Measurements from ENCODE around the gene ADAM33.

Gene ADAM33

GRCh38 chr20:3694864-3695263, 13.1 kb upstream of the ADAM33 start:
- DNase-seq (ENCODE audit: extremely low read depth, insufficient read length): no peak
- Histone ChIP-seq H3K36me3 (ENCODE audit: control insufficient read depth, insufficient read depth, low read length) (no peaks in the 10 kb centered on the region), H3K27me3 (replicated peaks; ENCODE audit: control insufficient read depth, insufficient read depth, low read length) (no peaks in the 10 kb centered on the region), H3K4me3 (replicated peaks; ENCODE audit: low read depth, low read length) (no peak overlapping the region)
- no peak for TF ChIP-seq CTCF (IDR thresholded peaks at IDR 0.05; ENCODE audit: insufficient read depth, low read length, poor library complexity, severe bottlenecking)

- Histone ChIP-seq H3K27me3 (replicated peaks; ENCODE audit: control insufficient read depth, insufficient read depth, low read length) (no peaks in the 10 kb centered on the region), H3K4me3 (replicated peaks; ENCODE audit: low read depth, low read length) (no peak overlapping the region), H3K36me3 (ENCODE audit: control insufficient read depth, insufficient read depth, low read length) (no peaks in the 10 kb centered on the region)
- no peak for TF ChIP-seq CTCF (IDR thresholded peaks at IDR 0.05; ENCODE audit: insufficient read depth, low read length, poor library complexity, severe bottlenecking)
- no peak for DNase-seq (ENCODE audit: extremely low read depth, insufficient read length)
Observed at GRCh38 chr20:3693376-3693775, 11.6 kb upstream of the ADAM33 start.

GRCh38 chr20:3692706-3693294, 11.0 kb upstream of the ADAM33 start:
- H3K36me3 ChIP-seq (ENCODE audit: control insufficient read depth, insufficient read depth, low read length): no peaks in the 10 kb centered on the region
- H3K27me3 ChIP-seq (replicated peaks; ENCODE audit: control insufficient read depth, insufficient read depth, low read length): no peaks in the 10 kb centered on the region
- no peak for DNase-seq (ENCODE audit: extremely low read depth, insufficient read length)
- H3K4me3 ChIP-seq (replicated peaks; ENCODE audit: low read depth, low read length): no peak overlapping the region
- no peak for TF ChIP-seq CTCF (IDR thresholded peaks at IDR 0.05; ENCODE audit: insufficient read depth, low read length, poor library complexity, severe bottlenecking)

GRCh38 chr20:3691897-3692296, 10.1 kb upstream of the ADAM33 start:
- H3K36me3 ChIP-seq (ENCODE audit: control insufficient read depth, insufficient read depth, low read length): no peaks in the 10 kb centered on the region
- H3K4me3 ChIP-seq (replicated peaks; ENCODE audit: low read depth, low read length): no peak overlapping the region
- TF ChIP-seq CTCF (IDR thresholded peaks at IDR 0.05; ENCODE audit: insufficient read depth, low read length, poor library complexity, severe bottlenecking): no peak
- H3K27me3 ChIP-seq (replicated peaks; ENCODE audit: control insufficient read depth, insufficient read depth, low read length): no peaks in the 10 kb centered on the region
- no peak for DNase-seq (ENCODE audit: extremely low read depth, insufficient read length)

- TF ChIP-seq CTCF (IDR thresholded peaks at IDR 0.05; ENCODE audit: insufficient read depth, low read length, poor library complexity, severe bottlenecking): no peak
- H3K27me3 ChIP-seq (replicated peaks; ENCODE audit: control insufficient read depth, insufficient read depth, low read length): no peaks in the 10 kb centered on the region
- no peak overlapping the region for H3K4me3 ChIP-seq (replicated peaks; ENCODE audit: low read depth, low read length)
- no peaks in the 10 kb centered on the region for H3K36me3 ChIP-seq (ENCODE audit: control insufficient read depth, insufficient read depth, low read length)
- DNase-seq (ENCODE audit: extremely low read depth, insufficient read length): no peak
Observed at GRCh38 chr20:3691306-3691705, 9.5 kb upstream of the ADAM33 start.

- H3K36me3 ChIP-seq (ENCODE audit: control insufficient read depth, insufficient read depth, low read length): no peaks in the 10 kb centered on the region
- TF ChIP-seq CTCF (IDR thresholded peaks at IDR 0.05; ENCODE audit: insufficient read depth, low read length, poor library complexity, severe bottlenecking): no peak
- H3K4me3 ChIP-seq (replicated peaks; ENCODE audit: low read depth, low read length): no peak overlapping the region
- H3K27me3 ChIP-seq (replicated peaks; ENCODE audit: control insufficient read depth, insufficient read depth, low read length): no peaks in the 10 kb centered on the region
- no peak for DNase-seq (ENCODE audit: extremely low read depth, insufficient read length)
Observed at GRCh38 chr20:3690413-3690812, 8.6 kb upstream of the ADAM33 start.
